Measurements from ENCODE around the gene FMNL3. TPM values are rescaled to one million over a fixed set of nuclear protein-coding genes. Genes with fewer than 3 reads are reported as not detected.

FMNL3 gene
- total and polyA plus RNA-seq, 2 of the 13 experiments (the other 11 are each of a cell fraction or from before 2014, with no cell fraction given), result 0.44 to 1.1 TPM

- peak; percentile 58; the same call in 1 of the 2 replicates for TF ChIP-seq HNF4G (IDR thresholded peaks at IDR 0.05; ENCODE audit: borderline replicate concordance, low read depth, low read length)
- no peak; the same call in 1 of the 2 replicates for TF ChIP-seq HNF4G (CRISPR knock-in tag; IDR thresholded peaks at IDR 0.05; ENCODE audit: borderline replicate concordance, low read depth)
- no peak for TF ChIP-seq ZNF841 (CRISPR knock-in tag; IDR thresholded peaks at IDR 0.05; ENCODE audit: borderline replicate concordance)
- TF ChIP-seq XRCC5 (optimal IDR thresholded peaks at IDR 0.05; ENCODE audit: low read length), result no peak
- peak; percentile 79; the same call in 1 of the 2 replicates for TF ChIP-seq ZNF205 (CRISPR knock-in tag; IDR thresholded peaks at IDR 0.05)
- no peak for TF ChIP-seq XBP1 (CRISPR knock-in tag; IDR thresholded peaks at IDR 0.05)
- peak; percentile 51; the same call in 1 of the 2 replicates for TF ChIP-seq RARA (CRISPR knock-in tag; IDR thresholded peaks at IDR 0.05)
- TF ChIP-seq ZNF552 (CRISPR knock-in tag; IDR thresholded peaks at IDR 0.05; ENCODE audit: borderline replicate concordance), result no peak
- peak; percentile 88 for TF ChIP-seq ELF1 (CRISPR knock-in tag; IDR thresholded peaks at IDR 0.05)
- TF ChIP-seq NFAT5 (CRISPR knock-in tag; IDR thresholded peaks at IDR 0.05), result no peak
- TF ChIP-seq NRL (CRISPR knock-in tag; IDR thresholded peaks at IDR 0.05; ENCODE audit: borderline replicate concordance), result peak; percentile 8; the same call in 1 of the 2 replicates
- TF ChIP-seq HDAC1 (CRISPR knock-in tag; IDR thresholded peaks at IDR 0.05), result peak; percentile 56; the same call in 1 of the 2 replicates
- peak; percentile 82 for TF ChIP-seq MYC (CRISPR knock-in tag; IDR thresholded peaks at IDR 0.05; ENCODE audit: borderline replicate concordance)
- no peak for TF ChIP-seq TEF (CRISPR knock-in tag; IDR thresholded peaks at IDR 0.05)
- no peak for TF ChIP-seq NPAS2 (CRISPR knock-in tag; IDR thresholded peaks at IDR 0.05; ENCODE audit: borderline replicate concordance)
- no peak for TF ChIP-seq SKIL (CRISPR knock-in tag; IDR thresholded peaks at IDR 0.05; ENCODE audit: borderline replicate concordance)
- no peak for TF ChIP-seq ZFP36L1 (CRISPR knock-in tag; IDR thresholded peaks at IDR 0.05)
- TF ChIP-seq DR1 (CRISPR knock-in tag; IDR thresholded peaks at IDR 0.05), result peak; percentile 63; the same call in 1 of the 2 replicates
- no peak for TF ChIP-seq KDM1A (CRISPR knock-in tag; IDR thresholded peaks at IDR 0.05)
- TF ChIP-seq ZNF468 (CRISPR knock-in tag; IDR thresholded peaks at IDR 0.05), result no peak
- TF ChIP-seq JUNB (CRISPR knock-in tag; IDR thresholded peaks at IDR 0.05; ENCODE audit: borderline replicate concordance), result no peak
- peak; percentile 38; the same call in 1 of the 2 replicates for TF ChIP-seq KDM2A (CRISPR knock-in tag; IDR thresholded peaks at IDR 0.05; ENCODE audit: borderline replicate concordance, low read depth)
- TF ChIP-seq FOXP1 (IDR thresholded peaks at IDR 0.05), result no peak
- no peak for TF ChIP-seq FOXP1 (CRISPR knock-in tag; IDR thresholded peaks at IDR 0.05)
- TF ChIP-seq ZNF224 (CRISPR knock-in tag; IDR thresholded peaks at IDR 0.05), result no peak
These were observed 64.8 kb downstream of the FMNL3 start (continued) for GRCh38 chr12:49642370-49642802.
